Activated CD4-positive, alpha-beta T cell treated with anti-CD3 and anti-CD28 coated beads, Interleukin-2, amount 50 U/mL, for 16 hours (primary cell): ENCODE data around the gene TMEM116.
"Not testable (repeated sequence)": the region's sequence is repeated elsewhere in the genome, so short reads cannot be mapped to it uniquely, and the experiment has no call there.

Source experiments
- DNase-seq: peaks from one replicate; pipeline ENCODE4 v3.0.0-alpha.2; 2020

Gene TMEM116

GRCh38 chr12:111975161-111975931, 37.6 kb downstream of the TMEM116 start:
- no peak for DNase-seq

- no peak for DNase-seq
Observed at GRCh38 chr12:111971800-111972199, 41.2 kb downstream of the TMEM116 start.

GRCh38 chr12:111964935-111965334, 48.0 kb downstream of the TMEM116 start:
- DNase-seq: no peak

GRCh38 chr12:111959518-111959917, 53.4 kb downstream of the TMEM116 start:
- DNase-seq: not testable (repeated sequence)

GRCh38 chr12:111957224-111957623, 55.7 kb downstream of the TMEM116 start:
- DNase-seq: not testable (repeated sequence)

- DNase-seq: no peak
Observed at GRCh38 chr12:111954969-111955368, 58.0 kb downstream of the TMEM116 start.

- no peak for DNase-seq
Observed at GRCh38 chr12:111953455-111953854, 59.5 kb downstream of the TMEM116 start.

- DNase-seq: not testable (repeated sequence)
Observed at GRCh38 chr12:111952084-111952787, 60.7 kb downstream of the TMEM116 start.

- DNase-seq: peak; percentile 43
Observed at GRCh38 chr12:111950961-111951676, 61.8 kb downstream of the TMEM116 start.

- no peak for DNase-seq
Observed at GRCh38 chr12:111943929-111944328, 69.0 kb downstream of the TMEM116 start.

- no peak for DNase-seq
Observed at GRCh38 chr12:111942557-111942956, 70.4 kb downstream of the TMEM116 start.

GRCh38 chr12:111937429-111937828, 75.5 kb downstream of the TMEM116 start:
- no peak for DNase-seq

GRCh38 chr12:111936869-111937268, 76.1 kb downstream of the TMEM116 start:
- DNase-seq: no peak

GRCh38 chr12:111932241-111932640, 80.7 kb downstream of the TMEM116 start:
- DNase-seq: no peak

GRCh38 chr12:111927346-111927745, 85.6 kb downstream of the TMEM116 start:
- no peak for DNase-seq

- DNase-seq: no peak
Observed at GRCh38 chr12:111926631-111927030, 86.3 kb downstream of the TMEM116 start.

GRCh38 chr12:111925171-111925570, 87.8 kb downstream of the TMEM116 start:
- no peak for DNase-seq

- no peak for DNase-seq
Observed at GRCh38 chr12:111907740-111908139, 105.2 kb downstream of the TMEM116 start.

- no peak for DNase-seq
Observed at GRCh38 chr12:111905502-111905901, 107.5 kb downstream of the TMEM116 start.

GRCh38 chr12:111904446-111904975, 108.5 kb downstream of the TMEM116 start:
- DNase-seq: no peak

GRCh38 chr12:111901182-111901581, 111.8 kb downstream of the TMEM116 start:
- no peak for DNase-seq

GRCh38 chr12:111894556-111894955, 118.4 kb downstream of the TMEM116 start:
- DNase-seq: no peak

GRCh38 chr12:111893287-111893686, 119.7 kb downstream of the TMEM116 start:
- no peak for DNase-seq
